HepG2 (cell line): ENCODE data around the gene TCTN2. TPM values are rescaled to one million over a fixed set of nuclear protein-coding genes. Genes with fewer than 3 reads are reported as not detected.

Source experiments
- ARNT ChIP-seq: fragments of 450-650 bp; IDR thresholded peaks from 2 replicates; pipeline ENCODE4 v1.6.1; 2017
- HOXA3 ChIP-seq: sonication (generic); formaldehyde crosslinking; IDR thresholded peaks from 2 replicates; pipeline ENCODE4 v1.5.0; 2020; ENCODE audit warnings: missing genetic modification reagents
- MXD4 ChIP-seq: IDR thresholded peaks from 2 replicates; pipeline ENCODE4 v1.6.1; 2016; ENCODE audit warnings: mild to moderate bottlenecking, missing biosample characterization, missing genetic modification reagents
- NCOA1 ChIP-seq: sonication (generic); formaldehyde crosslinking; IDR thresholded peaks from 2 replicates; pipeline ENCODE4 v1.9.0; 2021; ENCODE audit warnings: missing genetic modification reagents
- NFYC ChIP-seq: IDR thresholded peaks from 2 replicates; pipeline ENCODE4 v1.6.1; 2016; ENCODE audit warnings: missing genetic modification reagents, missing compliant biosample characterization
- NR2F1 ChIP-seq, 2 experiments: fragments of 450-650 bp in 1 of 2; formaldehyde crosslinking in 1 of 2; IDR thresholded peaks; 2 replicates each; pipeline versions ENCODE4 v1.5.0 to v1.6.1; 2016 to 2020; ENCODE audit warnings: mild to moderate bottlenecking in 1 of 2, missing compliant biosample characterization in 1 of 2, missing genetic modification reagents in 1 of 2, moderate library complexity in 1 of 2
- PHF21A ChIP-seq: sonication (generic); formaldehyde crosslinking; IDR thresholded peaks from 2 replicates; pipeline ENCODE4 v1.5.0; 2020; ENCODE audit warnings: mild to moderate bottlenecking, missing genetic modification reagents
- RFXAP ChIP-seq: sonication (generic); formaldehyde crosslinking; IDR thresholded peaks from 2 replicates; pipeline ENCODE4 v1.4.0; 2020; ENCODE audit warnings: missing genetic modification reagents, borderline replicate concordance
- XRCC5 ChIP-seq: fragments of 200-400 bp; formaldehyde crosslinking; optimal IDR thresholded peaks from 2 replicates; pipeline ENCODE3; 2017; ENCODE audit warnings: mild to moderate bottlenecking, low read length
- ZC3H13 ChIP-seq: sonication (generic); formaldehyde crosslinking; IDR thresholded peaks from 2 replicates; pipeline ENCODE4 v1.8.1; 2023; ENCODE audit warnings: mild to moderate bottlenecking, missing genetic modification reagents, moderate library complexity
- ZNF274 ChIP-seq: sonication (generic); formaldehyde crosslinking; IDR thresholded peaks from 2 replicates; pipeline ENCODE4 v1.5.1; 2020; ENCODE audit warnings: mild to moderate bottlenecking, missing genetic modification reagents
- ZNF292 ChIP-seq: sonication (generic); formaldehyde crosslinking; IDR thresholded peaks from 2 replicates; pipeline ENCODE4 v1.8.1; 2022; ENCODE audit warnings: mild to moderate bottlenecking, low read depth, missing genetic modification reagents, borderline replicate concordance
- ZNF432 ChIP-seq: sonication (generic); formaldehyde crosslinking; IDR thresholded peaks from 2 replicates; pipeline ENCODE4 v1.5.0; 2020; ENCODE audit warnings: missing genetic modification reagents, mild to moderate bottlenecking, borderline replicate concordance
- polyA plus RNA-seq, 8 experiments: library from polyadenylated mRNA; depleted of rRNA in 3 of 8; stranded (reverse) in 7 of 8; unstranded in 1 of 8; fragments of >200 nt; fragmentation: Illumina TruSeq in 4 of 8; extraction: Trizol in 4 of 8; gene quantifications; 2 replicates each; pipeline versions ENCODE4 v1.2.1 to v1.2.3, GENCODE V29; 2011 to 2016; ENCODE audit warnings: low read depth in 4 of 8, missing spikeins in 1 of 8, mixed read lengths in 1 of 8; ENCODE audit not compliant: insufficient read depth in 1 of 8
- total RNA-seq, 5 experiments: library from RNA; depleted of rRNA; stranded (reverse); fragments of >200 nt; fragmentation: Illumina TruSeq; extraction: Trizol; gene quantifications; 2 replicates each; pipeline ENCODE4 v1.2.3, GENCODE V29; 2016; ENCODE audit warnings: low read depth in 1 of 5
- TF ChIP-seq, protein P1 (sequence below): sonication (generic); formaldehyde crosslinking; IDR thresholded peaks from 2 replicates; pipeline ENCODE4 v1.8.0; 2022; ENCODE audit warnings: missing genetic modification reagents, mild to moderate bottlenecking, inconsistent platforms, borderline replicate concordance
- TF ChIP-seq, protein P2 (sequence below), 2 experiments: sonication (generic) in 1 of 2; formaldehyde crosslinking in 1 of 2; IDR thresholded peaks; 2 replicates each; pipeline versions ENCODE4 v1.5.1 to v1.6.1; 2011 to 2020; ENCODE audit warnings: borderline replicate concordance in 1 of 2, low read depth in 1 of 2, low read length in 1 of 2, mild to moderate bottlenecking in 1 of 2, missing genetic modification reagents in 1 of 2, moderate library complexity in 1 of 2
- TF ChIP-seq, protein P3 (sequence below): sonication (generic); formaldehyde crosslinking; IDR thresholded peaks from 2 replicates; pipeline ENCODE4 v1.4.0; 2020; ENCODE audit warnings: missing genetic modification reagents
- TF ChIP-seq, protein P4 (sequence below): IDR thresholded peaks from 2 replicates; pipeline ENCODE4 v1.6.1; 2016; ENCODE audit warnings: missing biosample characterization, missing genetic modification reagents, low read depth
- TF ChIP-seq, protein P5 (sequence below): sonication (generic); formaldehyde crosslinking; IDR thresholded peaks from 2 replicates; pipeline ENCODE4 v1.4.0; 2020; ENCODE audit warnings: mild to moderate bottlenecking, missing genetic modification reagents

Gene TCTN2
- total and polyA plus RNA-seq, 2 of the 13 experiments (the other 11 are each of a cell fraction or from before 2014, with no cell fraction given), result 5.0 to 8.1 TPM

DNA sequence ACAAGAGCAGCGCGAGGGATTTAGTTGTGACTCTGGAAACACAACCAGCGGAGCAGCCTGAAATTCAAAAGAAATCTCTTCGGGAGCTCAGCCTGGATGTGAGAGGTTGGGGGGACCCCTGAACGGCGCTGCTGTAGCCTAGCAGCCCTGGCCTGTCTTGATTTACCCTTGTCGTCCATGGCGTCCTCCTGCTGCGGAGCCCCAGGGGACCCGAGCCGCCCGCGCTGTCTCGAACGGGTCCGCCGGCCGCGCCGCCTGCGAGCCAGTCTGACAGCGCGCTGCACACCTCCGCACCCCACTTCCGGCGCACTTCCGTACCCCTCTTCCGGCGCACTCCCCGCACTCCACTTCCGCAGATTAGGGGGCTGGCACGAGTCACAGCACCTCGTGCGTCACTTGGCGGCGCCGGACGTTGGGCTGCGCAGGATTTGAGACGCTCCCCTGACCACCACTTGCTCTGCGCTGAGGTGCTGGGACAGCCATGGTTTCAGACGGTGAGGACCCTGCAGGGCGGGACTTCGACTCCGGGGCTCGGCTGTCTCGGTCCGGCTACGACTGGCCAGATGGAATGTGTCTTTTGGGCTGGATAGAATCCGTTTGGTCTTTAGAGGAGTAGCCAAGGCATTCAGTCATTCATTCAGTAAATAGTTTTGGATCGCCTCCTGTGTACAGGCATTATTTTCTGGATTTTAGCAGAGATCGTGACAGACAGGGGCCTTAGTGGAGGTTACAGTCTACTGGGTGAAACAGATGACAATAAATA, 37.4 kb upstream of the TCTN2 start, which contains the start of the genes EIF2B1 and GTF2H3 (continued):
- TF ChIP-seq ZNF292 (CRISPR knock-in tag) (0 out of 2 replicates have a peak, but pooled peaks have one; percentile 18), NFYC (CRISPR knock-in tag) (peak; percentile 72), XRCC5 (peak; percentile 31), ZNF432 (CRISPR knock-in tag) (no peak), ZC3H13 (CRISPR knock-in tag) (no peak), MXD4 (CRISPR knock-in tag) (peak; percentile 97), NR2F1 (CRISPR knock-in tag; IDR thresholded peaks at IDR 0.05) (no peak), HOXA3 (CRISPR knock-in tag) (peak; percentile 99), RFXAP (peak; percentile 84; the same call in 1 of the 2 replicates), PHF21A (peak; percentile 79), ZNF274 (CRISPR knock-in tag) (peak; percentile 77; the same call in 1 of the 2 replicates), NCOA1 (CRISPR knock-in tag) (peak; percentile 25; the same call in 1 of the 2 replicates), ARNT (no peak)
- TF ChIP-seq, protein P1, sequence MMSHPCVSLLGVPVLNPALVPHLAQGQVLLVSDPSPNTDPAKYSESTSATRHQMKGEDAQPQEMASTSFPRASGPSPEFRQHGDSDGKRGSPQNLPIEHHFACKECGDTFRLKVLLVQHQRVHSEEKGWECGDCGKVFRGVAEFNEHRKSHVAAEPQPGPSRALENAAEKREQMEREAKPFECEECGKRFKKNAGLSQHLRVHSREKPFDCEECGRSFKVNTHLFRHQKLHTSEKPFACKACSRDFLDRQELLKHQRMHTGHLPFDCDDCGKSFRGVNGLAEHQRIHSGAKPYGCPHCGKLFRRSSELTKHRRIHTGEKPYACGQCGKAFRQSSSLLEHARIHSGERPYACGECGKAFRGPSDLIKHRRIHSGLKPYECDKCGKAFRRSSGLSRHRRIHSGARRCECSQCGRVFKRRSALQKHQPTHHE (CRISPR knock-in tag), result peak; percentile 70; the same call in 1 of the 2 replicates
- TF ChIP-seq, protein P2, sequence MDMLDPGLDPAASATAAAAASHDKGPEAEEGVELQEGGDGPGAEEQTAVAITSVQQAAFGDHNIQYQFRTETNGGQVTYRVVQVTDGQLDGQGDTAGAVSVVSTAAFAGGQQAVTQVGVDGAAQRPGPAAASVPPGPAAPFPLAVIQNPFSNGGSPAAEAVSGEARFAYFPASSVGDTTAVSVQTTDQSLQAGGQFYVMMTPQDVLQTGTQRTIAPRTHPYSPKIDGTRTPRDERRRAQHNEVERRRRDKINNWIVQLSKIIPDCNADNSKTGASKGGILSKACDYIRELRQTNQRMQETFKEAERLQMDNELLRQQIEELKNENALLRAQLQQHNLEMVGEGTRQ (IDR thresholded peaks at IDR 0.05; ENCODE audit: low read depth, low read length), result no peak
- TF ChIP-seq, protein P2 (CRISPR knock-in tag; IDR thresholded peaks at IDR 0.05; ENCODE audit: borderline replicate concordance), result no peak
- TF ChIP-seq, protein P3, sequence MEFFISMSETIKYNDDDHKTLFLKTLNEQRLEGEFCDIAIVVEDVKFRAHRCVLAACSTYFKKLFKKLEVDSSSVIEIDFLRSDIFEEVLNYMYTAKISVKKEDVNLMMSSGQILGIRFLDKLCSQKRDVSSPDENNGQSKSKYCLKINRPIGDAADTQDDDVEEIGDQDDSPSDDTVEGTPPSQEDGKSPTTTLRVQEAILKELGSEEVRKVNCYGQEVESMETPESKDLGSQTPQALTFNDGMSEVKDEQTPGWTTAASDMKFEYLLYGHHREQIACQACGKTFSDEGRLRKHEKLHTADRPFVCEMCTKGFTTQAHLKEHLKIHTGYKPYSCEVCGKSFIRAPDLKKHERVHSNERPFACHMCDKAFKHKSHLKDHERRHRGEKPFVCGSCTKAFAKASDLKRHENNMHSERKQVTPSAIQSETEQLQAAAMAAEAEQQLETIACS (CRISPR knock-in tag), result peak; percentile 53; the same call in 1 of the 2 replicates
- TF ChIP-seq, protein P4, sequence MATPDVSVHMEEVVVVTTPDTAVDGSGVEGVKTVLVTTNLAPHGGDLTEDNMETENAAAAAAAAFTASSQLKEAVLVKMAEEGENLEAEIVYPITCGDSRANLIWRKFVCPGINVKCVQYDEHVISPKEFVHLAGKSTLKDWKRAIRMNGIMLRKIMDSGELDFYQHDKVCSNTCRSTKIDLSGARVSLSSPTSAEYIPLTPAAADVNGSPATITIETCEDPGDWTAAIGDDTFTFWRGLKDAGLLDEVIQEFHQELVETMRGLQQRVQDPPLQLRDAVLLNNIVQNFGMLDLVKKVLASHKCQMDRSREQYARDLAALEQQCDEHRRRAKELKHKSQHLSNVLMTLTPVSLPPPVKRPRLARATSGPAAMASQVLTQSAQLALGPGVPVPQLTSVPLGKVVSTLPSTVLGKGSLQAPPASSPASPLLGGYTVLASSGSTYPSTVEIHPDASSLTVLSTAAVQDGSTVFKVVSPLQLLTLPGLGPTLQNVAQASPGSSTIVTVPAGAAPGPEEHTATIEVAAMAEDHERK, result peak; percentile 57; the same call in 1 of the 2 replicates
- TF ChIP-seq, protein P5, sequence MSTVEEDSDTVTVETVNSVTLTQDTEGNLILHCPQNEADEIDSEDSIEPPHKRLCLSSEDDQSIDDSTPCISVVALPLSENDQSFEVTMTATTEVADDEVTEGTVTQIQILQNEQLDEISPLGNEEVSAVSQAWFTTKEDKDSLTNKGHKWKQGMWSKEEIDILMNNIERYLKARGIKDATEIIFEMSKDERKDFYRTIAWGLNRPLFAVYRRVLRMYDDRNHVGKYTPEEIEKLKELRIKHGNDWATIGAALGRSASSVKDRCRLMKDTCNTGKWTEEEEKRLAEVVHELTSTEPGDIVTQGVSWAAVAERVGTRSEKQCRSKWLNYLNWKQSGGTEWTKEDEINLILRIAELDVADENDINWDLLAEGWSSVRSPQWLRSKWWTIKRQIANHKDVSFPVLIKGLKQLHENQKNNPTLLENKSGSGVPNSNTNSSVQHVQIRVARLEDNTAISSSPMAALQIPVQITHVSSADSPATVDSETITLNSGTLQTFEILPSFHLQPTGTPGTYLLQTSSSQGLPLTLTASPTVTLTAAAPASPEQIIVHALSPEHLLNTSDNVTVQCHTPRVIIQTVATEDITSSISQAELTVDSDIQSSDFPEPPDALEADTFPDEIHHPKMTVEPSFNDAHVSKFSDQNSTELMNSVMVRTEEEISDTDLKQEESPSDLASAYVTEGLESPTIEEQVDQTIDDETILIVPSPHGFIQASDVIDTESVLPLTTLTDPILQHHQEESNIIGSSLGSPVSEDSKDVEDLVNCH (CRISPR knock-in tag), result no peak
